H1 (cell line): ENCODE measurements around the gene SLC6A17. TPM values are rescaled to one million over a fixed set of nuclear protein-coding genes. Genes with fewer than 3 reads are reported as not detected.

Source experiments
- CTCF ChIA-PET: fragments of 300-600 bp; sonication (Branson Sonifier 250); formaldehyde crosslinking; loops from one replicate; lab custom pipeline; 2021; ENCODE audit not compliant: partially characterized antibody; lab: Charles Lee
- POLR2A ChIA-PET: fragments of 300-600 bp; sonication (Branson Sonifier 250); formaldehyde crosslinking; loops from one replicate; lab custom pipeline; 2021; ENCODE audit warnings: inconsistent platforms; ENCODE audit not compliant: partially characterized antibody; lab: Charles Lee
- DNase-seq, 2 experiments: peaks; one replicate each; pipeline versions ENCODE4 v3.0.0 to v3.0.0-alpha.2; 2010 to 2022; ENCODE audit warnings: low spot score in 2 of 2, low read depth in 1 of 2, mixed read lengths in 1 of 2
- FAIRE-seq: peaks from 2 replicates; lab custom pipeline; 2011; peaks lifted over from hg19 to GRCh38; lab: Jason Lieb, UNC
- H2AFZ ChIP-seq: 2 replicates; pipeline ENCODE4 v1.8.1; 2012; ENCODE audit warnings: low read length, inconsistent platforms
- H2AK5ac ChIP-seq: 2 replicates; pipeline ENCODE4 v1.6.1; 2013; ENCODE audit warnings: low read depth, low read length
- H2BK120ac ChIP-seq: replicated peaks from 2 replicates; pipeline ENCODE3; 2013; ENCODE audit warnings: low read depth, low read length, inconsistent platforms
- H2BK12ac ChIP-seq: 2 replicates; pipeline ENCODE4 v1.6.1; 2013; ENCODE audit warnings: low read depth, low read length
- H2BK15ac ChIP-seq: 2 replicates; pipeline ENCODE4 v1.6.1; 2013; ENCODE audit warnings: low read length
- H2BK20ac ChIP-seq: 2 replicates; pipeline ENCODE4 v1.6.1; 2013; ENCODE audit warnings: low read length
- H2BK5ac ChIP-seq: 2 replicates; pipeline ENCODE4 v1.6.1; 2013; ENCODE audit warnings: low read depth, low read length
- H3K14ac ChIP-seq: 2 replicates; pipeline ENCODE4 v1.6.1; 2013; ENCODE audit warnings: inconsistent platforms; ENCODE audit not compliant: insufficient read length
- H3K18ac ChIP-seq: 2 replicates; pipeline ENCODE4 v1.6.1; 2013; ENCODE audit warnings: low read length; ENCODE audit errors: extremely low read depth
- H3K23ac ChIP-seq: 2 replicates; pipeline ENCODE4 v1.6.1; 2013; ENCODE audit warnings: inconsistent platforms; ENCODE audit not compliant: insufficient read length
- H3K23me2 ChIP-seq: 2 replicates; pipeline ENCODE4 v1.6.1; 2013; ENCODE audit warnings: low read depth, low read length
- H3K27ac ChIP-seq: 2 replicates; pipeline ENCODE4 v1.6.1; 2011; ENCODE audit warnings: low read depth, low read length, inconsistent platforms
- H3K27me3 ChIP-seq, 4 experiments: replicated peaks in 1 of 4; 1 replicate in 1 of 4; 2 replicates in 3 of 4; pipeline versions ENCODE4 v1.6.1 to v1.8.1; 2011 to 2013; ENCODE audit warnings: low read length in 3 of 4, mild to moderate bottlenecking in 3 of 4, inconsistent platforms in 2 of 4, mixed read lengths in 2 of 4, moderate library complexity in 1 of 4; ENCODE audit not compliant: control insufficient read depth in 3 of 4, insufficient read depth in 3 of 4; ENCODE audit errors: extremely low read depth in 1 of 4
- H3K36me3 ChIP-seq, 4 experiments: 2 replicates each; pipeline versions ENCODE4 v1.6.1 to v1.8.1; 2011 to 2013; ENCODE audit warnings: mild to moderate bottlenecking in 4 of 4, low read length in 3 of 4, moderate library complexity in 2 of 4, control low read depth in 1 of 4, inconsistent platforms in 1 of 4; ENCODE audit not compliant: insufficient read depth in 4 of 4, control insufficient read depth in 2 of 4
- H3K4ac ChIP-seq: replicated peaks from 2 replicates; pipeline ENCODE3; 2013; ENCODE audit warnings: low read length, low read depth, mixed read lengths, inconsistent platforms; ENCODE audit not compliant: insufficient read length
- H3K4me1 ChIP-seq, 4 experiments: replicated peaks in 1 of 4; 1 replicate in 1 of 4; 2 replicates in 3 of 4; pipeline versions ENCODE4 v1.6.1 to v1.8.1; 2011 to 2013; ENCODE audit warnings: low read length in 3 of 4, inconsistent platforms in 2 of 4, mixed read lengths in 1 of 4; ENCODE audit not compliant: insufficient read depth in 4 of 4, control insufficient read depth in 3 of 4
- H3K4me2 ChIP-seq, 2 experiments: 2 replicates each; pipeline versions ENCODE4 v1.6.1 to v1.8.1; 2011 to 2013; ENCODE audit warnings: low read depth in 2 of 2, low read length in 2 of 2, control low read depth in 1 of 2, inconsistent platforms in 1 of 2, mild to moderate bottlenecking in 1 of 2; ENCODE audit not compliant: insufficient read depth in 1 of 2
- H3K4me3 ChIP-seq, 4 experiments: fragments of 200-600, 300-600 bp in 1 of 4; sonication (generic), shearing (Covaris generic), sonication (Bioruptor Twin) in 1 of 4; 2 replicates each; pipeline versions ENCODE4 v1.5.1 to v1.8.1; 2011 to 2016; ENCODE audit warnings: low read length in 4 of 4, low read depth in 3 of 4, control low read depth in 2 of 4, inconsistent platforms in 2 of 4, mild to moderate bottlenecking in 2 of 4, mixed read lengths in 1 of 4, moderate library complexity in 1 of 4; ENCODE audit not compliant: insufficient read depth in 2 of 4; ENCODE audit errors: extremely low read depth in 1 of 4
- H3K56ac ChIP-seq: replicated peaks from 2 replicates; pipeline ENCODE3; 2013; ENCODE audit warnings: low read depth, mild to moderate bottlenecking, mixed read lengths, low read length, inconsistent platforms; ENCODE audit not compliant: insufficient read length
- H3K79me1 ChIP-seq: 2 replicates; pipeline ENCODE4 v1.6.1; 2013; ENCODE audit warnings: low read depth, low read length, control low read depth
- H3K79me2 ChIP-seq, 2 experiments: 2 replicates each; pipeline versions ENCODE4 v1.6.1 to v1.8.1; 2012 to 2013; ENCODE audit warnings: low read length in 2 of 2, mild to moderate bottlenecking in 2 of 2, inconsistent platforms in 1 of 2; ENCODE audit not compliant: insufficient read depth in 2 of 2, control insufficient read depth in 1 of 2
- H3K9ac ChIP-seq, 4 experiments: replicated peaks in 1 of 4; 1 replicate in 1 of 4; 2 replicates in 3 of 4; pipeline versions ENCODE4 v1.6.1 to v1.8.1; 2011 to 2013; ENCODE audit warnings: low read depth in 3 of 4, low read length in 3 of 4, control low read depth in 2 of 4, mild to moderate bottlenecking in 2 of 4, moderate library complexity in 2 of 4, inconsistent platforms in 1 of 4; ENCODE audit errors: extremely low read depth in 1 of 4
- H3K9me3 ChIP-seq, 2 experiments: 2 replicates each; pipeline versions ENCODE4 v1.6.1 to v1.8.1; 2012 to 2013; ENCODE audit warnings: mild to moderate bottlenecking in 2 of 2, moderate library complexity in 2 of 2, control low read depth in 1 of 2, inconsistent platforms in 1 of 2, low read depth in 1 of 2, low read length in 1 of 2, mixed read lengths in 1 of 2; ENCODE audit not compliant: insufficient read depth in 2 of 2
- H4K20me1 ChIP-seq, 2 experiments: replicated peaks in 1 of 2; 2 replicates each; pipeline versions ENCODE3 to v1.8.1; 2011 to 2013; ENCODE audit warnings: inconsistent platforms in 2 of 2, low read length in 2 of 2, mild to moderate bottlenecking in 1 of 2; ENCODE audit not compliant: insufficient read depth in 2 of 2, control insufficient read depth in 1 of 2
- H4K5ac ChIP-seq: 2 replicates; pipeline ENCODE4 v1.6.1; 2013; ENCODE audit warnings: low read length, low read depth, mixed read lengths, inconsistent platforms; ENCODE audit not compliant: insufficient read length
- H4K8ac ChIP-seq: 2 replicates; pipeline ENCODE4 v1.8.0; 2013; ENCODE audit warnings: mild to moderate bottlenecking, moderate library complexity, low read length, inconsistent platforms; ENCODE audit not compliant: insufficient read depth; ENCODE audit errors: extremely low read depth
- H4K91ac ChIP-seq: replicated peaks from 2 replicates; pipeline ENCODE3; 2013; ENCODE audit warnings: low read length, mixed read lengths, inconsistent platforms; ENCODE audit not compliant: insufficient read length
- CBX8 ChIP-seq: fragments of 300-800, 300-1000 bp; sonication (generic); IDR thresholded peaks from 2 replicates; pipeline ENCODE4 v1.7.1; 2016; ENCODE audit warnings: low read depth, low read length, borderline replicate concordance
- SRF ChIP-seq: IDR thresholded peaks from 2 replicates; pipeline ENCODE4 v1.6.1; 2011; ENCODE audit warnings: mild to moderate bottlenecking, low read depth, low read length, moderate library complexity
- WGBS, 2 experiments: shearing (Covaris generic) in 1 of 2; methylation state at CpG; one replicate each; pipeline versions ENCODE4 v1.1.6 to v1.1.7; 2013 to 2015; ENCODE audit warnings: low lambda C conversion rate in 2 of 2, mixed read lengths in 2 of 2, inconsistent platforms in 1 of 2, low coverage in 1 of 2, missing lambda C conversion rate in 1 of 2; ENCODE audit not compliant: insufficient replicate concordance in 2 of 2, insufficient coverage in 1 of 2, insufficient read length in 1 of 2; ENCODE audit errors: extremely low coverage in 1 of 2, missing lambda C conversion rate in 1 of 2; 5-methylcytosine and 5-hydroxymethylcytosine counted together
- polyA plus RNA-seq, 7 experiments: library from polyadenylated mRNA; depleted of rRNA in 3 of 7; stranded (reverse) in 5 of 7; unstranded in 2 of 7; fragments of >200 nt in 5 of 7; fragments of 200-250 nt in 2 of 7; gene quantifications; 1 replicate in 5 of 7; 2 replicates in 1 of 7; 4 replicates in 1 of 7; pipeline versions ENCODE4 v1.2.1 to v1.2.3, GENCODE V29; 2011 to 2013; ENCODE audit warnings: missing spikeins in 2 of 7, mixed read lengths in 2 of 7
- total RNA-seq: library from RNA; stranded (reverse); fragmentation: NEBNext Ultra II Directional; extraction: Animal tissue kit (Norgen Biotek cat#: 25700); gene quantifications from 2 replicates; pipeline ENCODE4 v1.2.1, GENCODE V29; 2021

Gene SLC6A17
- total and polyA plus RNA-seq, 2 of the 8 experiments (the other 6 are each of a cell fraction or from before 2014, with no cell fraction given): 0.15 to 0.28 TPM

GRCh38 chr1:110249256-110249655 is 99.0 kb downstream of the SLC6A17 start:
- H3K4me1 ChIP-seq: no peaks in the 10 kb centered on the region
- H3K9me3 ChIP-seq: no peaks in the 10 kb centered on the region
- ChIA-PET POLR2A (interaction anchor here (0.5 kb wide), 1 partner anchor 12 kb away, joined by 3 read pairs; no protein-coding TSS in a partner anchor), CTCF (interaction anchor here (1.2 kb wide), 1 partner anchor 63 kb away, joined by 3 read pairs; no protein-coding TSS in a partner anchor)
- no peak overlapping the region for H3K56ac ChIP-seq
- no peak overlapping the region for H4K91ac ChIP-seq
- no peak overlapping the region for H3K23ac ChIP-seq
- H3K9ac ChIP-seq: no peak overlapping the region
- no peaks in the 10 kb centered on the region for H3K36me3 ChIP-seq
- no peak overlapping the region for H3K18ac ChIP-seq
- WGBS, 2 experiments: 79% methylated on average over 4 of the region's 4 CpGs; no CpG with 5 or more reads in 1 of the 2 experiments
- no peaks in the 10 kb centered on the region for H3K79me1 ChIP-seq
- no peak overlapping the region for H2AFZ ChIP-seq
- no peak overlapping the region for H3K4ac ChIP-seq
- no peaks in the 10 kb centered on the region for H4K20me1 ChIP-seq
- H4K5ac ChIP-seq: no peak overlapping the region
- H3K14ac ChIP-seq: no peak overlapping the region
- no peak overlapping the region for H3K27ac ChIP-seq
- no peaks in the 10 kb centered on the region for H3K79me2 ChIP-seq
- FAIRE-seq (no peak), DNase-seq (no peak)
- H2BK12ac ChIP-seq: no peak overlapping the region
- H2BK15ac ChIP-seq: no peak overlapping the region
- no peak overlapping the region for H4K8ac ChIP-seq
- H2BK120ac ChIP-seq: no peak overlapping the region
- no peaks in the 10 kb centered on the region for H3K23me2 ChIP-seq
- no peak overlapping the region for H3K4me3 ChIP-seq
- H3K4me2 ChIP-seq: no peak overlapping the region
- no peak overlapping the region for H2BK20ac ChIP-seq
- no peaks in the 10 kb centered on the region for H3K27me3 ChIP-seq
- no peak overlapping the region for H2AK5ac ChIP-seq
- TF ChIP-seq SRF: no peak
- no peak for TF ChIP-seq CBX8
- no peak overlapping the region for H2BK5ac ChIP-seq
